Upper lobe of left lung (tissue), 4 donors: ENCODE measurements around the gene PRKAA1.

Experiments
- CTCF ChIP-seq, 6 experiments: fragments of 450-650 bp in 4 of 6; fragments of 200-600 bp in 2 of 6; sonication (generic) in 2 of 6; IDR thresholded peaks; one replicate each; pipeline ENCODE4 v1.5.1; 2016 to 2019; ENCODE audit warnings: antibody characterized with exemption in 6 of 6
- EP300 ChIP-seq, 4 donors: sonication (generic); formaldehyde crosslinking; IDR thresholded peaks; one replicate each; pipeline ENCODE4 v1.5.1; 2017; ENCODE audit warnings: antibody characterized with exemption in 4 of 4, control low read depth in 2 of 4
- POLR2AphosphoS5 ChIP-seq, 2 donors: sonication (generic); formaldehyde crosslinking; IDR thresholded peaks; one replicate each; pipeline ENCODE4 v1.5.1; 2017; ENCODE audit warnings: antibody characterized with exemption in 2 of 2

- TF ChIP-seq CTCF (IDR thresholded peaks at IDR 0.05) (no peak), EP300 (IDR thresholded peaks at IDR 0.05) (no peak), POLR2AphosphoS5 (IDR thresholded peaks at IDR 0.05) (no peak)
These were observed 81.6 kb downstream of the PRKAA1 start for GRCh38 chr5:40716590-40716989.
